Stomach (tissue), 9 donors: ENCODE measurements around the gene KRTAP5-10. TPM values are rescaled to one million over a fixed set of nuclear protein-coding genes. Genes with fewer than 3 reads are reported as not detected.

Experiments
- DNase-seq, 2 donors: peaks; one replicate each; pipeline versions ENCODE4 v3.0.0 to v3.0.0-alpha.2; 2013 to 2019
- H3K27ac ChIP-seq, 5 donors: fragments of 200-600 bp in 4 of 5; sonication (generic) in 4 of 5; one replicate each; pipeline ENCODE4 v1.5.1; 2013 to 2019; ENCODE audit warnings: mild to moderate bottlenecking in 1 of 5, moderate library complexity in 1 of 5
- H3K27me3 ChIP-seq, 3 donors: fragments of 200-600 bp; sonication (generic); one replicate each; pipeline ENCODE4 v1.5.1; 2017 to 2019; ENCODE audit warnings: mixed run types in 1 of 3
- H3K36me3 ChIP-seq, 4 donors: fragments of 200-600 bp; sonication (generic); 1 replicate in 3 of 4; 2 replicates in 1 of 4; pipeline ENCODE4 v1.5.1; 2016 to 2019
- H3K4me1 ChIP-seq, 4 donors: fragments of 200-600 bp; sonication (generic); one replicate each; pipeline ENCODE4 v1.5.1; 2016 to 2019
- H3K4me3 ChIP-seq, 4 donors: fragments of 200-600 bp; sonication (generic) in 3 of 4; one replicate each; pipeline ENCODE4 v1.5.1; 2016 to 2019; ENCODE audit warnings: mild to moderate bottlenecking in 1 of 4
- H3K9me3 ChIP-seq, 4 donors: fragments of 200-600 bp; sonication (generic); one replicate each; pipeline ENCODE4 v1.5.1; 2016 to 2019
- CTCF ChIP-seq, 7 experiments: fragments of 450-650 bp in 4 of 7; fragments of 200-600 bp in 3 of 7; sonication (generic) in 3 of 7; IDR thresholded peaks; one replicate each; pipeline ENCODE4 v1.5.1; 2016 to 2019; ENCODE audit warnings: antibody characterized with exemption in 7 of 7, control low read depth in 2 of 7, mild to moderate bottlenecking in 1 of 7
- EP300 ChIP-seq: sonication (generic); formaldehyde crosslinking; IDR thresholded peaks from one replicate; pipeline ENCODE4 v1.6.1; 2017; ENCODE audit warnings: antibody characterized with exemption
- POLR2A ChIP-seq, 4 donors: fragments of 450-650 bp; IDR thresholded peaks; one replicate each; pipeline ENCODE4 v1.6.1; 2016; ENCODE audit warnings: antibody characterized with exemption in 4 of 4, control low read depth in 2 of 4, mild to moderate bottlenecking in 1 of 4, moderate library complexity in 1 of 4
- POLR2AphosphoS5 ChIP-seq, 3 donors: sonication (generic); formaldehyde crosslinking; IDR thresholded peaks; one replicate each; pipeline ENCODE4 v1.6.1; 2016; ENCODE audit warnings: antibody characterized with exemption in 3 of 3
- WGBS, 5 donors: extraction: QIAGEN DNeasy Blood & Tissue Kit in 3 of 5; methylation state at CpG; one replicate each; pipeline versions ENCODE4 v1.1.5 to v1.1.7; 2013 to 2018; 5-methylcytosine and 5-hydroxymethylcytosine counted together
- intact Hi-C: fragments of 100-400 bp; cut with DNase I; formaldehyde crosslinking; loops from one replicate; pipeline ENCODE4 v1.15.1; 2023; ENCODE audit warnings: low total_unique reads
- polyA plus RNA-seq, 3 donors: library from polyadenylated mRNA; stranded (reverse); fragments of 200-250 nt; gene quantifications; one replicate each; pipeline ENCODE4 v1.2.3, GENCODE V29; 2013
- total RNA-seq, 5 donors: library from RNA; depleted of rRNA; stranded (reverse); fragments of >200 nt; gene quantifications; one replicate each; pipeline versions ENCODE4 v1.1.0 to v1.2.3, GENCODE V29; 2014 to 2016
- donor health status: healthy with polysubstance abuse.
- donor health status: Bipolar disorder and iron deficiency.
- donor health status: healthy.

Gene KRTAP5-10
- total and polyA plus RNA-seq, 8 donors, result not detected

DNA sequence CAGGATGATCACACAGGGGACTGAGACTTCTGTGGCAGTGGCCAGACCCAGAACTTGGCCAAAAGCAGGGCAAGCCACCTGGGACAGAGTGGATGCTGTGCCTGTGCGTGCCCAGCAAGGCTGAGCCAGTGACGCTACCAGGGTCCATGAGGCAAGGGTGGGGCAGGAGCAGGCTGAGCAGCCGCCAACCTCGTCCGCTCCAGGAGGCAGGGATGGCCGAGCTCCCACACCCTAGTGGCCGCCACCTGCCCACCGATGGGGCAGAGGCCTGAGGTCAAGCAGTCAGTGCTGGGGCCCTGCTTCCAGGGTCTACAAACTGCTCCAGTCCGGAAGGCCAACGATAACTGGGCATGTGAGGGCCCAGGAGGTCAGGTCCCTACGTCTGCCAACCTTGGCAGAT lies 9.9 kb upstream of the KRTAP5-10 start:
- TF ChIP-seq EP300 (no peak), POLR2AphosphoS5 (IDR thresholded peaks at IDR 0.05) (no peak), CTCF (IDR thresholded peaks at IDR 0.05) (no peak), POLR2A (IDR thresholded peaks at IDR 0.05) (no peak)
- no peaks in the 10 kb centered on the region for H3K9me3 ChIP-seq
- WGBS, 5 donors, result 76 to 94% (median 90%) methylated on average over 3 to 11 of the region's 11 CpGs
- DNase-seq, result no peak
- no peak overlapping the region for H3K4me3 ChIP-seq
- no peaks in the 10 kb centered on the region for H3K36me3 ChIP-seq
- intact Hi-C loops, result no loop called here
- no peak overlapping the region for H3K27ac ChIP-seq
- H3K4me1 ChIP-seq, result no peaks in the 10 kb centered on the region
- H3K27me3 ChIP-seq, result peaks cover 0 to 15% (median 3%) of the 10 kb centered on the region in 3 donors

- intact Hi-C loops, result no loop called here
- H3K27ac ChIP-seq, result no peak overlapping the region
- no peak for TF ChIP-seq EP300
- TF ChIP-seq CTCF (IDR thresholded peaks at IDR 0.05), result no peak
- no peak for TF ChIP-seq POLR2AphosphoS5 (IDR thresholded peaks at IDR 0.05)
- no peak for TF ChIP-seq POLR2A (IDR thresholded peaks at IDR 0.05)
- no peak for DNase-seq
- no peaks in the 10 kb centered on the region for H3K36me3 ChIP-seq
- 88 to 94% (median 90%) methylated on average over 4 of the region's 4 CpGs for WGBS, 5 donors
- H3K9me3 ChIP-seq, result no peaks in the 10 kb centered on the region
- H3K4me3 ChIP-seq, result no peak overlapping the region
- peaks cover 0 to 15% (median 3%) of the 10 kb centered on the region in 3 donors for H3K27me3 ChIP-seq
- H3K4me1 ChIP-seq, result no peaks in the 10 kb centered on the region
Measured at GRCh38 chr11:71556018-71556417, 9.3 kb upstream of the KRTAP5-10 start.

- no peak overlapping the region for H3K4me3 ChIP-seq
- H3K4me1 ChIP-seq, result no peaks in the 10 kb centered on the region
- TF ChIP-seq POLR2AphosphoS5 (IDR thresholded peaks at IDR 0.05), result no peak
- TF ChIP-seq CTCF (IDR thresholded peaks at IDR 0.05), result no peak
- TF ChIP-seq POLR2A (IDR thresholded peaks at IDR 0.05), result no peak
- no peak for TF ChIP-seq EP300
- H3K27ac ChIP-seq, result no peak overlapping the region
- no peaks in the 10 kb centered on the region for H3K9me3 ChIP-seq
- no peak for DNase-seq
- no peaks in the 10 kb centered on the region for H3K36me3 ChIP-seq
- intact Hi-C loops, result no loop called here
- peaks cover 0 to 15% (median 3%) of the 10 kb centered on the region in 3 donors for H3K27me3 ChIP-seq
Measured at GRCh38 chr11:71557257-71557656, 8.1 kb upstream of the KRTAP5-10 start.

- Histone ChIP-seq H3K9me3 (no peaks in the 10 kb centered on the region), H3K27ac (no peak overlapping the region), H3K4me1 (no peaks in the 10 kb centered on the region), H3K4me3 (no peak overlapping the region), H3K27me3 (peaks cover 0 to 31% (median 3%) of the 10 kb centered on the region in 3 donors), H3K36me3 (no peaks in the 10 kb centered on the region)
- no peak for TF ChIP-seq POLR2A (IDR thresholded peaks at IDR 0.05)
- no peak for TF ChIP-seq EP300
- no peak for TF ChIP-seq CTCF (IDR thresholded peaks at IDR 0.05)
- TF ChIP-seq POLR2AphosphoS5 (IDR thresholded peaks at IDR 0.05), result no peak
- intact Hi-C loops, result no loop called here
- WGBS, 5 donors, result 73 to 93% (median 88%) methylated on average over 1 of the region's 1 CpG
- no peak for DNase-seq
Measured at GRCh38 chr11:71558996-71559395, 6.4 kb upstream of the KRTAP5-10 start.
